Measurements from ENCODE around the gene ZNF280B. TPM values are rescaled to one million over a fixed set of nuclear protein-coding genes. Genes with fewer than 3 reads are reported as not detected.

Gene ZNF280B
- polyA plus RNA-seq, 4 donors = 0.31 to 2.1 TPM; not detected in 2

Other genes with a start within 250 kb of the ZNF280B start
- gene ZNF280A, start 11.5 kb upstream of the ZNF280B start, polyA plus RNA-seq = not detected
- not detected for gene PRAME, start 50.5 kb upstream of the ZNF280B start, polyA plus RNA-seq
- under 1 TPM in 1 of 4 donors, not detected in 3; 0.04 TPM for gene GGTLC2, start 135.9 kb upstream of the ZNF280B start, polyA plus RNA-seq

Measured in small intestine (tissue), 4 donors.